ENCODE results near the gene SH3D19. TPM values are rescaled to one million over a fixed set of nuclear protein-coding genes. Genes with fewer than 3 reads are reported as not detected.

The SH3D19 gene
- total and polyA plus RNA-seq, 12 donors: 32.4 to 175 (median 116) TPM

GRCh38 chr4:151314010-151314355 lies 11.4 kb downstream of the SH3D19 start:
- DNase-seq (no peak), ATAC-seq (no peak)
- Histone ChIP-seq H3K4me1 (peaks cover 7 to 72% (median 53%) of the 10 kb centered on the region in 9 donors), H3K36me3 (peaks cover 0 to 6% (median 0%) of the 10 kb centered on the region in 9 donors), H3K9me3 (no peaks in the 10 kb centered on the region), H3K27ac (peak overlapping the region in 8 of 10 donors; percentile 70 to 92 (median 84)), H3K27me3 (no peaks in the 10 kb centered on the region), H3K4me3 (no peak overlapping the region)
- intact Hi-C loops (cut with DNase I): no loop called here
- WGBS, 2 donors: 78 to 94% methylated on average over 1 of the region's 1 CpG
- no peak for TF ChIP-seq CTCF (IDR thresholded peaks at IDR 0.05)

- H3K27me3 ChIP-seq: no peaks in the 10 kb centered on the region
- H3K27ac ChIP-seq: peak overlapping the region in 6 of 10 donors; percentile 75 to 92 (median 88)
- no peak overlapping the region for H3K4me3 ChIP-seq
- 95% methylated on average over 6 of the region's 6 CpGs for WGBS, 2 donors
- peaks cover 7 to 72% (median 49%) of the 10 kb centered on the region in 9 donors for H3K4me1 ChIP-seq
- no peaks in the 10 kb centered on the region for H3K9me3 ChIP-seq
- ATAC-seq: no peak
- H3K36me3 ChIP-seq: peaks cover 0 to 9% (median 0%) of the 10 kb centered on the region in 9 donors
- intact Hi-C loops (cut with DNase I): no loop called here
- DNase-seq: no peak
- no peak for TF ChIP-seq CTCF (IDR thresholded peaks at IDR 0.05)
Measured at GRCh38 chr4:151313306-151314009, 11.9 kb downstream of the SH3D19 start.

- no peak for ATAC-seq
Measured at GRCh38 chr4:151310124-151310728, 15.2 kb downstream of the SH3D19 start.

GRCh38 chr4:151304755-151305154 lies 20.6 kb downstream of the SH3D19 start:
- Histone ChIP-seq H3K27me3 (no peaks in the 10 kb centered on the region), H3K36me3 (peaks cover 0 to 8% (median 0%) of the 10 kb centered on the region in 9 donors), H3K4me1 (peaks cover 0 to 42% (median 28%) of the 10 kb centered on the region in 9 donors), H3K9me3 (peaks cover 0 to 3% (median 0%) of the 10 kb centered on the region in 11 donors), H3K4me3 (no peak overlapping the region), H3K27ac (peak overlapping the region in 6 of 10 donors; percentile 4 to 44 (median 22))
- TF ChIP-seq CTCF (IDR thresholded peaks at IDR 0.05): peak in 2 of 9 donors; percentile 11 to 14
- ATAC-seq: peak in 4 of 8 donors; percentile 31 to 71 (median 53)
- intact Hi-C loops (cut with DNase I): no loop called here
- DNase-seq: no peak

More at GRCh38 chr4:151310124-151310728, 15.2 kb downstream of the SH3D19 start:
- 92 to 95% methylated on average over 5 of the region's 5 CpGs for WGBS, 2 donors
- Histone ChIP-seq H3K4me1 (peaks cover 4 to 49% (median 36%) of the 10 kb centered on the region in 9 donors), H3K9me3 (no peaks in the 10 kb centered on the region), H3K36me3 (peaks cover 0 to 9% (median 0%) of the 10 kb centered on the region in 9 donors), H3K4me3 (no peak overlapping the region), H3K27me3 (no peaks in the 10 kb centered on the region), H3K27ac (peak overlapping the region in 1 of 10 donors; percentile 3)
- intact Hi-C loops (cut with DNase I): no loop called here
- no peak for DNase-seq
- no peak for TF ChIP-seq CTCF (IDR thresholded peaks at IDR 0.05)

Data from heart right ventricle (tissue), 16 donors.